Smooth muscle cell of the brain vasculature (primary cell): ENCODE measurements around the gene CDK14.

Source experiments
- DNase-seq: peaks from one replicate; pipeline ENCODE4 v3.0.0-alpha.2; 2012; ENCODE audit warnings: low read depth, low spot score

CDK14 gene

GRCh38 chr7:90677486-90678404 lies 81.6 kb downstream of the CDK14 start:
- no peak for DNase-seq

- DNase-seq, result no peak
These were observed 82.9 kb downstream of the CDK14 start for GRCh38 chr7:90678986-90679385.

- no peak for DNase-seq
These were observed 84.4 kb downstream of the CDK14 start for GRCh38 chr7:90680484-90680883.

DNA sequence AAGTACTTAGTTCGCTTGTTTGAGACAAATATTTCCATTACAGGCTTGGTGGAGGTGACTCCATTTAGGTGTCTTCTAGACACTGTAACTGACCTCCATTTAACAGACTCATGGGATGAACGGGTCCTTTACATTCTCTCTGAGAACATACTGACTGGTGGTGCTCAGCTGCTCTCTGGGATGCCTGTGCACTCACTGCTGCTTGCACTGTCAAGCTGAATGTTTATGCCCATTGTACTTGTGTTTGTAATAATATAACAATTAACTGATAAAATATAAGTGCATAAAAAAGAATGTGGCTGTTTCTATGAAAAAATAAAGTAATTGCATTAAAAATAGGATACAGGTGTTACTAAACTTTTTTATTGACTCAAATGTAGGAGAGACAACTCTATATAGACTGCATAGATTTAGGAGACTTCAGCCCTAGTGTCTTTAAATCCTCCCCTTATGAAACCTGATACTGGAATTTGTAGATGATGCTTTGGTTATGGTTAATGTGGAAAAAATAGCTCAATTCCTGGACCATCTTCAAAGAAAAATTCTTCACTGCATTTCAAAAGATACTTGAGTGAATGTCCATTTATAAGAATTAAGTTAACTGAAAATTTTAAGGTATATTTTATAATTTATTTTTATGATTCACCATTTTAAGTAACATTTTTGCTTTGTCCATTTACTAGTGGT lies 85.4 kb downstream of the CDK14 start:
- DNase-seq, result no peak

DNA sequence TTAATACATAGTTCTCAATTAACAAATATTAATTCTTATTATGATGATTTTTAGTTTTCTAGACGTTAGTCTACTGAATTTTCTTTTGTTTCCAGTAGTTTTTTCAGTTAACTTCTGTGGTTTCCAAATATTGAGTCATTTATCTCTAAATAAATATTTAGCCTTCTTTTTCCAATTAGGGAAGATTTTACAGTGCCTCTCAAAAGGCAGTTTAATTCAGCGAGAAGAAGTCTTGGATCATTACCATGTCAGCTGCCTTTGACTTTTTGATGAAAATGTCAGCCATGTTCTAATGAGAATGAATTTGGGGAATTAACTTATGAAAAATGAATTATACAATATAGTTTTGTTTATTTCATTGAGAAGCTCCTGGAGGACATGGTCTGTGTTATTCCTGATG lies 90.0 kb downstream of the CDK14 start:
- no peak for DNase-seq

- no peak for DNase-seq
These were observed 92.7 kb downstream of the CDK14 start for GRCh38 chr7:90688810-90689209.

GRCh38 chr7:90689260-90689659 lies 93.1 kb downstream of the CDK14 start:
- DNase-seq, result no peak

- DNase-seq, result no peak
These were observed 94.2 kb downstream of the CDK14 start for GRCh38 chr7:90690159-90690858.

DNA sequence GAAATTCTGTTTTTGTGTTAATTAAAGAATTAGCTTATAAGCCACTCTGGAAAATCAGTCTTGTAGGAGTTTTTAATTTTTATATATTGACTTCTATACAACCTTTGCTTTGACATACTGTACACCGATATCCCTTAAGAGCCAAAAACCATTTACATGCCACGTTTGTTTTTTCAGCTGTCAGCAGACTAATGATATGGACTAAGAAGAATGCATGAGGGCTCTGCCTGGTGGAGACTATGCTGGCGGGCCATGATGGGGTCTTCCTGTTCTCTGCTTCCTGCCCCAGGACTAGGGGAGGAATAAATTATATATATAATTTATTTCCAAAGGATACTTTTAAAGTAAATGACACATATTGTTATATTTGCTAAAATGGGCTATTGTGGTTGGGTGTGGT lies 96.3 kb downstream of the CDK14 start:
- no peak for DNase-seq

DNA sequence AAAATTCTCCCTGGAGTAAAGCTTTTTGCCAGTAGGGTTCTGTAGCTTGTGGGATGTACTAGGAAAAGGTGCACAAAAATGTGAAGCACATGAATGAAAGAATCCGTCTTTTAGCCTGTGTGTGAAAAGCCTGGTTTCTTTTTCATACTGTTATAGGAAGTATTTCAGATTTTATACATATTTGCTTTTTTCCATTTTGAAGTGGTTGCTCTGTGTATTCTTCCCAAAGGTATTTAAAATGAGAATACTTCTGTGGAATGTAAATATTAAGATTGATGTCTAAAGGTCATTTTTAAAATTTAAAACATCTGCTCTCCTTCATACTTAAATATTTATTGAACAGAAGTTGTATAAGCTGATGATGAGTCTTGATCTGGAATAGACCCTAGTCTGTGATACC lies 96.8 kb downstream of the CDK14 start:
- DNase-seq, result no peak

GRCh38 chr7:90693939-90694338 lies 97.8 kb downstream of the CDK14 start:
- no peak for DNase-seq

GRCh38 chr7:90698616-90699015 lies 102.5 kb downstream of the CDK14 start:
- DNase-seq, result no peak

DNA sequence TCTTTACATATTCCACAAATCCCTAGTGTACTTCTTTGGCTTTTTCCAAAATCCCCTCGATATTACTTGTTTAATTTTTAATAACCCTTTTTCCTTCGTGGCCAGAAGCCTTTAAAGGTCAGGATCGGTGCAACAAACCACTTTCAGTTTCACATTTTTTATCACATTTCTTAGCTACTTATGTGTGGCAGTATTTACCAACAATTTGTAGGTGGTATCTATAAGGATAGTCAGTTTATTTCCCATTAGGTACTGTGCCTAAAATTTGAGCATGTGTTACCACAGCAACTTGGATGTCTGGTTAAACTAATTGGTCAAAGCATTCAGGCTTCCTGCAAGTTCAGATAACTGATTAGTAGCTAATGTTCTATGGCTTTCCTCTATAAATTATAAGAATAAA lies 104.9 kb downstream of the CDK14 start:
- no peak for DNase-seq

GRCh38 chr7:90701771-90702170 lies 105.7 kb downstream of the CDK14 start:
- DNase-seq, result no peak

- no peak for DNase-seq
These were observed 109.4 kb downstream of the CDK14 start for GRCh38 chr7:90705391-90706071.

GRCh38 chr7:90706072-90706716 lies 110.1 kb downstream of the CDK14 start:
- peak; percentile 47 for DNase-seq

GRCh38 chr7:90708841-90709317 lies 112.8 kb downstream of the CDK14 start:
- DNase-seq, result no peak

DNA sequence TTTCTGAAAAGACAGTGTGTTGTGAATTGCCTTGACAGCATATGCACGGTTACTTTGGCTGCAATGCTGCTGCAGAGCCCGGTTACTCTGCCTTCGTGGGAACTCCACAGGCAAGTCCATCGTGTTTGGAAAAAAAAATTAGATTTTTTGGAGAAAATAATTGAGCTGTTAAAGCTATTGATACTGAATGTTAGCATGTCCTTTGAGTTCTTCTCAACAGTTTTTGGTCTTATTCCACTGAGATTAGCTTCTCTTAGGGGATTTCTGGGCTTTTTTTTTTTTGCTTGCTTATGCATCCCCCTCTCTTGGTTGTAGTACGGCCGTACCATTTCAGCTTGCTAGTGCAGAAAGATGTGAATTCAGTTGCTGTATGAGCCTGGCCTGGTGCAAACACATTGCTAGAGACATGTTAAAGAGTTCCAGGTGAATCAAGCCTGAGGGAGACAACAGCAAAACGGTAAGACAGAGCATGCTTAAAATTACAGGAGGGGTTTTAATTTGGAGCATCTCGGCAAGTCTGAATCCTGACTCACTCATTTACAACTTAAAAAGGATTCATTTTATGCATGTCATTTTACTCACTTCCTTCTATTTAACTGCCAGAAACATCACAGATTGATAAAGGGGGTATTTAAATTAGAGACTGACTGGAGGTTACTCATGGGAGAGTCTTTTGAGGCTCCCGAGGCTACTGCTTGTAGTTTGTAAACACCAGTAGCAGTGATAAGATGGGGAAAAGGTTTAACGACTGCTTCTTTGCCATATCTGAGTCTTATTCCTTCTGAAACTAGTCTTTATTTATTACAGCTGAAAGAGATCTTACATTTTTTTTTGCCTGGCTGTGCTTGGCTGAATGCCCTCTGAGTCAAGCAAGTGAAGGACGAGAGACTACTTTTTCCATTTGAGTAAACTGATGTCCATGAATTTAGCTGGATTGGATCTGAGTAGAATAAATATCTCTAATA lies 113.7 kb downstream of the CDK14 start:
- no peak for DNase-seq

DNA sequence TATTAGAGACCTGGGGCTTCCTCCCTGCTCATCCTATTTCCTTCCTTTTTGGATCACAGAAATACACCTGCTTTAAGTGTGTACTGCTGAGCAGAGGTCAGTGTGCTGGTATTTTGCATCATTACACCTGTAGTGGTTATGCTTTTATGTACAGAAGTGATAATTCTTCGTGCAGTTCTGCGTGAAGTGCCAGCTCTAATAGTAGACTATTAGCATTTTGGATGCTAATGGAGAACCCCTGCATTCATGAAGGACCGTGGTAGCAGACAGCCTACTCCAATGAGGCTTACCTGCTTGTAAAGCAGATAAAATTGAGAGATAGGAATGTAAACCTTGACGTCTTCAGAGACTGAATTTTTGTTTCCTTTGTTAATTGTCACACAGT lies 114.3 kb downstream of the CDK14 start:
- no peak for DNase-seq

GRCh38 chr7:90713628-90714027 lies 117.5 kb downstream of the CDK14 start:
- no peak for DNase-seq
